ENCODE measurements around the gene CFAP74. TPM values are rescaled to one million over a fixed set of nuclear protein-coding genes. Genes with fewer than 3 reads are reported as not detected.

CFAP74 gene
- total RNA-seq, 2 donors from 2014 or later, result under 0.01 TPM; not detected in 1

GRCh38 chr1:1990222-1990621 lies 13.4 kb downstream of the CFAP74 start:
- ATAC-seq (peak; percentile 53), DNase-seq (no peak)
- no peaks in the 10 kb centered on the region for H3K27me3 ChIP-seq
- H3K36me3 ChIP-seq (replicated peaks in 1 of 2; ENCODE audit: insufficient read depth in 1 of 2, low read depth in 2 of 2), result no peaks in the 10 kb centered on the region
- no peaks in the 10 kb centered on the region for H3K9me3 ChIP-seq
- intact Hi-C loops (cut with DNase I), result no loop called here
- no peak overlapping the region for H3K4me3 ChIP-seq
- peaks cover 6% of the 10 kb centered on the region for H3K4me1 ChIP-seq
- TF ChIP-seq POLR2A (IDR thresholded peaks at IDR 0.05) (no peak), CTCF (IDR thresholded peaks at IDR 0.05) (no peak)
- peak overlapping the region in 2 of 4 donors; percentile 25 to 53 for H3K27ac ChIP-seq
- 45 to 56% methylated on average over 10 of the region's 10 CpGs for WGBS, 2 donors

GRCh38 chr1:1989789-1990188 lies 13.8 kb downstream of the CFAP74 start:
- no peak for ATAC-seq
- TF ChIP-seq POLR2A (IDR thresholded peaks at IDR 0.05) (no peak), CTCF (IDR thresholded peaks at IDR 0.05) (no peak)
- Histone ChIP-seq H3K27ac (peak overlapping the region in 2 of 4 donors; percentile 25 to 53), H3K36me3 (replicated peaks in 1 of 2; ENCODE audit: insufficient read depth in 1 of 2, low read depth in 2 of 2) (no peaks in the 10 kb centered on the region), H3K4me1 (peaks cover 6% of the 10 kb centered on the region), H3K9me3 (no peaks in the 10 kb centered on the region), H3K4me3 (no peak overlapping the region), H3K27me3 (no peaks in the 10 kb centered on the region)
- DNase-seq, result no peak
- 74 to 81% methylated on average over 9 of the region's 9 CpGs for WGBS, 2 donors
- intact Hi-C loops (cut with DNase I), result no loop called here

GRCh38 chr1:1989102-1989542 lies 14.5 kb downstream of the CFAP74 start:
- Histone ChIP-seq H3K9me3 (no peaks in the 10 kb centered on the region), H3K27ac (peak overlapping the region in 1 of 4 donors; percentile 53), H3K4me3 (no peak overlapping the region), H3K27me3 (no peaks in the 10 kb centered on the region), H3K4me1 (peaks cover 6% of the 10 kb centered on the region), H3K36me3 (replicated peaks in 1 of 2; ENCODE audit: insufficient read depth in 1 of 2, low read depth in 2 of 2) (no peaks in the 10 kb centered on the region)
- TF ChIP-seq POLR2A (IDR thresholded peaks at IDR 0.05), result no peak
- TF ChIP-seq CTCF (IDR thresholded peaks at IDR 0.05), result no peak
- 19 to 25% methylated on average over 19 to 22 of the region's 22 CpGs for WGBS, 2 donors
- ATAC-seq, result peak; percentile 25
- intact Hi-C loops (cut with DNase I), result no loop called here
- DNase-seq, result peak; percentile 11 to 37 (median 26)

GRCh38 chr1:1988061-1988945 lies 15.3 kb downstream of the CFAP74 start:
- no peak overlapping the region for H3K27ac ChIP-seq
- H3K9me3 ChIP-seq, result no peaks in the 10 kb centered on the region
- no peak for DNase-seq
- intact Hi-C loops (cut with DNase I), result no loop called here
- no peak overlapping the region for H3K4me3 ChIP-seq
- TF ChIP-seq CTCF (IDR thresholded peaks at IDR 0.05), result no peak
- TF ChIP-seq POLR2A (IDR thresholded peaks at IDR 0.05), result no peak
- no peaks in the 10 kb centered on the region for H3K36me3 ChIP-seq (replicated peaks in 1 of 2; ENCODE audit: insufficient read depth in 1 of 2, low read depth in 2 of 2)
- H3K4me1 ChIP-seq, result peaks cover 6% of the 10 kb centered on the region
- no peak for ATAC-seq
- no peaks in the 10 kb centered on the region for H3K27me3 ChIP-seq
- 48 to 62% methylated on average over 20 to 27 of the region's 29 CpGs for WGBS, 2 donors
